Nephron (organoid): ENCODE measurements around the gene MED8.

ENCODE experiments used
- H3K27ac Mint-ChIP-seq, 3 experiments: 2 replicates each; pipeline ENCODE4 v1.8.0; 2020; ENCODE audit warnings: mixed read lengths in 3 of 3, mild to moderate bottlenecking in 2 of 3, moderate library complexity in 1 of 3
- H3K27me3 Mint-ChIP-seq: 2 replicates; pipeline ENCODE4 v1.8.0; 2021; ENCODE audit warnings: low read depth, mild to moderate bottlenecking, moderate library complexity, mixed read lengths
- H3K36me3 Mint-ChIP-seq: 2 replicates; pipeline ENCODE4 v1.8.0; 2020; ENCODE audit warnings: low read depth, mixed read lengths
- H3K4me1 Mint-ChIP-seq: 2 replicates; pipeline ENCODE4 v1.8.0; 2020; ENCODE audit warnings: mixed read lengths
- H3K4me3 Mint-ChIP-seq, 3 experiments: 2 replicates each; pipeline ENCODE4 v1.8.0; 2020; ENCODE audit warnings: mild to moderate bottlenecking in 3 of 3, mixed read lengths in 3 of 3, moderate library complexity in 2 of 3
- H3K9me3 Mint-ChIP-seq: 2 replicates; pipeline ENCODE4 v1.8.0; 2020; ENCODE audit warnings: mixed read lengths
- CTCF ChIP-seq, 3 experiments: fragments of 200-600 bp; sonication (generic); IDR thresholded peaks; one replicate each; pipeline ENCODE4 v1.5.0; 2021; ENCODE audit warnings: antibody characterized with exemption in 3 of 3; ENCODE audit not compliant: unreplicated experiment in 3 of 3

MED8 gene

GRCh38 chr1:43351421-43352350 is 37.9 kb downstream of the MED8 start:
- H3K4me3 Mint-ChIP-seq = peak overlapping the region in 1 of 3 experiments; percentile 59
- peaks cover 25% of the 10 kb centered on the region for H3K27me3 Mint-ChIP-seq
- peak overlapping the region in 2 of 3 experiments; percentile 10 to 40 for H3K27ac Mint-ChIP-seq
- no peaks in the 10 kb centered on the region for H3K36me3 Mint-ChIP-seq
- no peak for TF ChIP-seq CTCF (IDR thresholded peaks at IDR 0.05; ENCODE audit: unreplicated experiment in 3 of 3)
- H3K4me1 Mint-ChIP-seq = peaks cover 17% of the 10 kb centered on the region
- no peaks in the 10 kb centered on the region for H3K9me3 Mint-ChIP-seq

GRCh38 chr1:43350976-43351375 is 38.6 kb downstream of the MED8 start:
- H3K36me3 Mint-ChIP-seq = no peaks in the 10 kb centered on the region
- no peak for TF ChIP-seq CTCF (IDR thresholded peaks at IDR 0.05; ENCODE audit: unreplicated experiment in 3 of 3)
- peaks cover 17% of the 10 kb centered on the region for H3K4me1 Mint-ChIP-seq
- H3K4me3 Mint-ChIP-seq = peak overlapping the region in 2 of 3 experiments; percentile 72 to 75
- H3K27me3 Mint-ChIP-seq = peaks cover 28% of the 10 kb centered on the region
- H3K9me3 Mint-ChIP-seq = no peaks in the 10 kb centered on the region
- peak overlapping the region; percentile 10 to 88 (median 27) for H3K27ac Mint-ChIP-seq

DNA sequence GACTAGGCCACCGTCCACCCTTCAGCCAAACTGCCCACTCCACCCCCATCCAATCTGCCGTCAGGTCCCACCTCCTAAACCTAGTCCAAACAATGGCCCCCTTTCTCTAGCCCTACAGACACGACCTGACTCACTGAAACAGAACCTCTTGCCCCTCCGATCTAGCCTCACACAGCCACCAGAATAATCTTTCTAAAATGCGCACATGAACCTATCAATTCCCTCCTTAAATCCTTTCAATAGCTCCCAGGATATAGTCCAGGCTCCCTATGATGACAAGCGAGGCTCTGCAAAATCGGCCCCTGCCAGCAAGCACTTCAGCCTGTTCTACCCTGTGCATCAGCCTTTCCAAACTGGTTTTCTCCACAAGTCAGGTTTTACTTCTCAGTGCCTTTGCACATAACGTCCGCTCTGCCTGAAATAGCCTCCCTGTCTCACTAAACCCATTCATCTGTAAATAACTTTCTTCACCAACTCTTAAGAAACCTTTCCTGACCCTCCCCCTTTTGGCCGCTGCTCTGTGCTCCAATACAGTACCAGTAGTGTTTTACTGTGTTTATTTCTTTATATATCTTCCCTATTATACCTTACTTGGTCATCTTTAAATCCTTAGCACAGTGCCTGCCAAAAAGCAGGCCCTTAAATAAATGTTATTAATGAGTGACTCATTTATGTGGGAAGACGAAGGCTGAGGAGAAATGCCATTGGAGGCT is 39.9 kb downstream of the MED8 start:
- Mint-ChIP-seq H3K9me3 (no peaks in the 10 kb centered on the region), H3K4me3 (peak overlapping the region; percentile 83 to 86 (median 83)), H3K4me1 (peaks cover 17% of the 10 kb centered on the region), H3K36me3 (no peaks in the 10 kb centered on the region), H3K27me3 (peaks cover 30% of the 10 kb centered on the region), H3K27ac (peak overlapping the region; percentile 92 to 98 (median 96))
- no peak for TF ChIP-seq CTCF (IDR thresholded peaks at IDR 0.05; ENCODE audit: unreplicated experiment in 3 of 3)

DNA sequence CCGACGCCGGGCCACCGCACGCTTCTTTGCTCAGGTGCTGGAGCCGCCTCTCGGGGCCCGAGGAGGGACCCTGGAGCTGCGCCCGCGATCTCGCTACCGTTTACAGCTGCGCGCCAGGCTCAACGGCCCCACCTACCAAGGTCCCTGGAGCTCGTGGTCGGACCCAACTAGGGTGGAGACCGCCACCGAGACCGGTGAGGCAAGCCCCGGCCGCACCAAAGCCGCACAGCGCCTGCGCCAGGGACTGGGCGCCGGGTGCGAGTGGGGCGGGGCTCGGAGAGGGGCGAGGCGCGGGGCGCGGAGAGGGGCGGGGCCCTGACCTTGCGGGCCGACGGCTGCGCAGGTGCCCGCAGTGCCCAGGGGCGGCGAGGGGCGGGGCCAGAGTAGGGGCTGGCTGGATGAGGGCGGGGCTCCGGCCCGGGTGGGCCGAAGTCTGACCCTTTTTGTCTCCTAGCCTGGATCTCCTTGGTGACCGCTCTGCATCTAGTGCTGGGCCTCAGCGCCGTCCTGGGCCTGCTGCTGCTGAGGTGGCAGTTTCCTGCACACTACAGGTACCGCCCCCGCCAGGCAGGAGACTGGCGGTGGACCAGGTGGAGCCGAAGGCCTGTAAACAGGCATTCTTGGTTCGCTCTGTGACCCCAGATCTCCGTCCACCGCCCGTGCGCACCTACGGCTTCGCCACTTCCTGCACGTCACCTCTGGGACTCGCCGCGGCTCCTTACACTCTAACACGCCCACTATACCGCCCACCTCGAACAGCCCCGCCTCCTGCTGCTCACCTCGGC is 40.6 kb downstream of the MED8 start:
- peaks cover 30% of the 10 kb centered on the region for H3K27me3 Mint-ChIP-seq
- TF ChIP-seq CTCF (IDR thresholded peaks at IDR 0.05; ENCODE audit: unreplicated experiment in 3 of 3) = no peak
- peak overlapping the region; percentile 83 to 86 (median 83) for H3K4me3 Mint-ChIP-seq
- peak overlapping the region; percentile 92 to 98 (median 96) for H3K27ac Mint-ChIP-seq
- no peaks in the 10 kb centered on the region for H3K36me3 Mint-ChIP-seq
- no peaks in the 10 kb centered on the region for H3K9me3 Mint-ChIP-seq
- peaks cover 17% of the 10 kb centered on the region for H3K4me1 Mint-ChIP-seq

- H3K4me1 Mint-ChIP-seq = peaks cover 17% of the 10 kb centered on the region
- H3K27me3 Mint-ChIP-seq = peaks cover 30% of the 10 kb centered on the region
- H3K27ac Mint-ChIP-seq = peak overlapping the region; percentile 33 to 92 (median 81)
- H3K9me3 Mint-ChIP-seq = no peaks in the 10 kb centered on the region
- TF ChIP-seq CTCF (IDR thresholded peaks at IDR 0.05; ENCODE audit: unreplicated experiment in 3 of 3) = no peak
- no peaks in the 10 kb centered on the region for H3K36me3 Mint-ChIP-seq
- H3K4me3 Mint-ChIP-seq = peak overlapping the region; percentile 73 to 76 (median 73)
These were observed 41.2 kb downstream of the MED8 start for GRCh38 chr1:43348343-43348808.
